Jurkat, Clone E6-1 (cell line): Measurements from ENCODE around the gene CYP4F11.
"Not testable (repeated sequence)": the region's sequence is repeated elsewhere in the genome, so short reads cannot be mapped to it uniquely, and the experiment has no call there.

ENCODE experiments used
- DNase-seq: peaks from one replicate; pipeline ENCODE4 v3.0.0-alpha.2; 2011; ENCODE audit warnings: low read depth, low spot score
- H3K4me3 ChIP-seq: 2 replicates; pipeline ENCODE4 v1.5.1; 2011; ENCODE audit warnings: mild to moderate bottlenecking, low read length, control low read depth, moderate library complexity

CYP4F11 gene

GRCh38 chr19:15928321-15928720 lies 6.0 kb downstream of the CYP4F11 start:
- no peak for DNase-seq
- no peak overlapping the region for H3K4me3 ChIP-seq

- no peak for DNase-seq
These were observed 7.8 kb downstream of the CYP4F11 start for GRCh38 chr19:15926484-15926883.

GRCh38 chr19:15923702-15924101 lies 10.6 kb downstream of the CYP4F11 start:
- DNase-seq = no peak
- no peak overlapping the region for H3K4me3 ChIP-seq

More at GRCh38 chr19:15926484-15926883, 7.8 kb downstream of the CYP4F11 start:
- no peak overlapping the region for H3K4me3 ChIP-seq

- DNase-seq = no peak
- H3K4me3 ChIP-seq = no peak overlapping the region
These were observed 12.3 kb downstream of the CYP4F11 start for GRCh38 chr19:15922021-15922420.

GRCh38 chr19:15919243-15919642 lies 15.1 kb downstream of the CYP4F11 start:
- H3K4me3 ChIP-seq = no peak overlapping the region
- no peak for DNase-seq

GRCh38 chr19:15915109-15915508 lies 19.2 kb downstream of the CYP4F11 start:
- no peak overlapping the region for H3K4me3 ChIP-seq
- DNase-seq = no peak

GRCh38 chr19:15913830-15914229 lies 20.5 kb downstream of the CYP4F11 start:
- no peak overlapping the region for H3K4me3 ChIP-seq
- DNase-seq = no peak

GRCh38 chr19:15913384-15913783 lies 20.9 kb downstream of the CYP4F11 start:
- no peak for DNase-seq
- H3K4me3 ChIP-seq = no peak overlapping the region

GRCh38 chr19:15911599-15912235 lies 22.6 kb downstream of the CYP4F11 start:
- no peak for DNase-seq
- no peak overlapping the region for H3K4me3 ChIP-seq

- no peak overlapping the region for H3K4me3 ChIP-seq
- DNase-seq = no peak
These were observed 29.3 kb downstream of the CYP4F11 start for GRCh38 chr19:15905026-15905425.

- not testable (repeated sequence) for H3K4me3 ChIP-seq, DNase-seq
These were observed 31.4 kb downstream of the CYP4F11 start for GRCh38 chr19:15902898-15903297.

GRCh38 chr19:15902254-15902653 lies 32.1 kb downstream of the CYP4F11 start:
- no peak overlapping the region for H3K4me3 ChIP-seq
- no peak for DNase-seq

GRCh38 chr19:15900504-15900903 lies 33.8 kb downstream of the CYP4F11 start:
- peak overlapping the region; percentile 13 for H3K4me3 ChIP-seq
- DNase-seq = no peak

GRCh38 chr19:15900032-15900431 lies 34.3 kb downstream of the CYP4F11 start:
- H3K4me3 ChIP-seq, DNase-seq: not testable (repeated sequence)

- not testable (repeated sequence) for DNase-seq, H3K4me3 ChIP-seq
These were observed 34.8 kb downstream of the CYP4F11 start for GRCh38 chr19:15899561-15899960.

- DNase-seq = no peak
- H3K4me3 ChIP-seq = no peak within 1 kb of the TSS
These were observed 36.5 kb downstream of the CYP4F11 start, which contains the start of gene CYP4F2 for GRCh38 chr19:15897738-15898276. CYP4F2 (minus strand) TSS chr19:15898074; CDS start chr19:15897611, 463 bp downstream.

- DNase-seq = no peak
- H3K4me3 ChIP-seq = no peak overlapping the region
These were observed 37.1 kb downstream of the CYP4F11 start for GRCh38 chr19:15897026-15897737.

GRCh38 chr19:15895876-15896430 lies 38.4 kb downstream of the CYP4F11 start:
- H3K4me3 ChIP-seq = no peak overlapping the region
- DNase-seq = no peak

GRCh38 chr19:15894359-15894758 lies 40.0 kb downstream of the CYP4F11 start:
- no peak overlapping the region for H3K4me3 ChIP-seq
- DNase-seq = no peak

- DNase-seq = no peak
- no peak overlapping the region for H3K4me3 ChIP-seq
These were observed 40.9 kb downstream of the CYP4F11 start for GRCh38 chr19:15893477-15893876.
